ENCODE data around the gene COA5.

GRCh38 chr2:98551316-98551715 lies 57.0 kb downstream of the COA5 start:
- TF ChIP-seq POLR2A (IDR thresholded peaks at IDR 0.05; ENCODE audit: extremely low read depth, insufficient read length), result no peak
- TF ChIP-seq CTCF (IDR thresholded peaks at IDR 0.05; ENCODE audit: low read depth, low read length), result no peak
- no peak for TF ChIP-seq MAX (IDR thresholded peaks at IDR 0.05; ENCODE audit: low read depth, low read length)
- no peak for TF ChIP-seq MYC (IDR thresholded peaks at IDR 0.05; ENCODE audit: low read depth, low read length)
